OCI-LY7 (cell line): ENCODE data around the gene NCKAP5. TPM values are rescaled to one million over a fixed set of nuclear protein-coding genes. Genes with fewer than 3 reads are reported as not detected.

ENCODE experiments used
- BruUV-seq: library from RNA; stranded (reverse); fragments of 400-500 nt; replicated peaks from 2 replicates; lab custom pipeline; 2021; lab: Mats Ljungman, UMichigan
- CTCF ChIA-PET: fragments of 300-600 bp; sonication (Branson Sonifier 250); formaldehyde crosslinking; loops from one replicate; lab custom pipeline; 2022; ENCODE audit warnings: antibody characterized with exemption; ENCODE audit not compliant: unreplicated experiment; lab: Charles Lee
- POLR2A ChIA-PET: fragments of 300-600 bp; sonication (Branson Sonifier 250); formaldehyde crosslinking; loops from one replicate; lab custom pipeline; 2022; ENCODE audit warnings: antibody characterized with exemption; lab: Charles Lee
- DNase-seq: peaks from one replicate; pipeline ENCODE4 v3.0.0-alpha.2; 2015; ENCODE audit warnings: low spot score
- H2AFZ ChIP-seq: fragments of 200-600 bp; sonication (generic), shearing (Covaris generic); 2 replicates; pipeline ENCODE4 v1.6.1; 2014; ENCODE audit warnings: mild to moderate bottlenecking, antibody characterized with exemption, low read length, moderate library complexity
- H3K27ac ChIP-seq: fragments of 200-600 bp; sonication (generic); 2 replicates; pipeline ENCODE4 v1.5.1; 2014; ENCODE audit warnings: mixed run types, low read depth, mild to moderate bottlenecking, moderate library complexity, low read length, inconsistent platforms; ENCODE audit not compliant: poor library complexity, severe bottlenecking
- H3K36me3 ChIP-seq: fragments of 200-600 bp; sonication (generic); 2 replicates; pipeline ENCODE4 v1.6.1; 2014; ENCODE audit warnings: mild to moderate bottlenecking, antibody characterized with exemption, low read length, moderate library complexity, mixed read lengths; ENCODE audit not compliant: insufficient read depth
- H3K4me1 ChIP-seq: fragments of 200-600 bp; sonication (generic); 2 replicates; pipeline ENCODE4 v1.5.1; 2014; ENCODE audit warnings: mild to moderate bottlenecking, low read length; ENCODE audit not compliant: insufficient read depth, poor library complexity, severe bottlenecking
- H3K4me2 ChIP-seq: fragments of 200-600 bp; sonication (generic); 2 replicates; pipeline ENCODE4 v1.6.1; 2014; ENCODE audit warnings: mild to moderate bottlenecking, low read length
- H3K4me3 ChIP-seq: fragments of 200-600 bp; sonication (generic); 2 replicates; pipeline ENCODE4 v1.5.1; 2014; ENCODE audit warnings: mild to moderate bottlenecking, low read depth, low read length; ENCODE audit not compliant: poor library complexity, severe bottlenecking
- H3K79me2 ChIP-seq: fragments of 200-600 bp; sonication (generic); 2 replicates; pipeline ENCODE4 v1.6.1; 2016; ENCODE audit warnings: low read depth, mild to moderate bottlenecking, low read length, moderate library complexity, mixed read lengths; ENCODE audit not compliant: insufficient read depth
- H3K9me2 ChIP-seq: fragments of 200-600 bp; sonication (generic); 2 replicates; pipeline ENCODE4 v1.6.1; 2016; ENCODE audit warnings: mild to moderate bottlenecking, low read length, mixed read lengths; ENCODE audit not compliant: insufficient read depth
- H3K9me3 ChIP-seq: fragments of 200-600 bp; sonication (generic); 2 replicates; pipeline ENCODE4 v1.6.1; 2014; ENCODE audit warnings: mild to moderate bottlenecking, mixed run types, low read length, mixed read lengths
- H4K20me1 ChIP-seq: fragments of 200-600 bp; sonication (generic); 2 replicates; pipeline ENCODE4 v1.6.1; 2014; ENCODE audit warnings: mild to moderate bottlenecking, antibody characterized with exemption, low read length, moderate library complexity, mixed read lengths; ENCODE audit not compliant: insufficient read depth
- CTCF ChIP-seq: fragments of 200-600 bp; sonication (generic); conservative IDR thresholded peaks from 2 replicates; pipeline ENCODE4 v1.5.1; 2014; ENCODE audit warnings: mild to moderate bottlenecking, antibody characterized with exemption, low read length, moderate library complexity, mixed read lengths
- EZH2phosphoT487 ChIP-seq: fragments of 200-600 bp; sonication (generic); IDR thresholded peaks from 2 replicates; pipeline ENCODE4 v1.6.1; 2018; ENCODE audit warnings: low read depth, borderline replicate concordance, mild to moderate bottlenecking, mixed run types, antibody characterized with exemption, low read length, moderate library complexity, mixed read lengths
- intact Hi-C: fragments of 100-400 bp; cut with micrococcal nuclease; formaldehyde crosslinking; loops from one replicate; pipeline ENCODE4 v1.10.0; 2022; ENCODE audit not compliant: unreplicated experiment
- total RNA-seq, 2 experiments: library from RNA; depleted of rRNA in 1 of 2; stranded (reverse); fragments of >200 nt in 1 of 2; shearing (Covaris generic) in 1 of 2; gene quantifications; 2 replicates each; pipeline ENCODE4 v1.2.3, GENCODE V29; 2014 to 2022

Gene NCKAP5
- total RNA-seq, 2 experiments from 2014 or later: not detected

- no peak for DNase-seq
- no peak overlapping the region for H3K27ac ChIP-seq
- no peaks in the 10 kb centered on the region for H3K9me2 ChIP-seq
- no peaks in the 10 kb centered on the region for H3K9me3 ChIP-seq
- no peak overlapping the region for H3K4me3 ChIP-seq
- intact Hi-C loops: no loop called here
- H3K4me1 ChIP-seq: peaks cover 31% of the 10 kb centered on the region
- TF ChIP-seq CTCF (no peak), EZH2phosphoT487 (no peak)
- no peak overlapping the region for H3K4me2 ChIP-seq
- no peaks in the 10 kb centered on the region for H4K20me1 ChIP-seq
- BruUV-seq: no TSS peak
- CTCF ChIA-PET: no interaction called here
- POLR2A ChIA-PET: interaction anchor here (0.5 to 5.2 kb wide), 4 partner anchors 8 to 531 kb away, joined by 3 to 27 read pairs (median 3); no protein-coding TSS in a partner anchor
- no peak overlapping the region for H2AFZ ChIP-seq
- no peaks in the 10 kb centered on the region for H3K79me2 ChIP-seq
- no peaks in the 10 kb centered on the region for H3K36me3 ChIP-seq
Observed at GRCh38 chr2:132638313-132639040, 929.8 kb downstream of the NCKAP5 start.

GRCh38 chr2:132636346-132636745 is 931.9 kb downstream of the NCKAP5 start:
- BruUV-seq: no TSS peak
- intact Hi-C loops: no loop called here
- no peaks in the 10 kb centered on the region for H3K79me2 ChIP-seq

More at GRCh38 chr2:132636346-132636745, 931.9 kb downstream of the NCKAP5 start:
- Histone ChIP-seq H2AFZ (no peak overlapping the region), H3K4me3 (no peak overlapping the region), H4K20me1 (no peaks in the 10 kb centered on the region), H3K27ac (no peak overlapping the region), H3K9me3 (no peaks in the 10 kb centered on the region), H3K36me3 (no peaks in the 10 kb centered on the region), H3K4me2 (no peak overlapping the region), H3K9me2 (no peaks in the 10 kb centered on the region), H3K4me1 (peaks cover 10% of the 10 kb centered on the region)
- POLR2A ChIA-PET: interaction anchor here (0.7 to 5.2 kb wide), 3 partner anchors 10 to 27 kb away, joined by 3 to 27 read pairs (median 4); no protein-coding TSS in a partner anchor
- TF ChIP-seq EZH2phosphoT487 (no peak), CTCF (no peak)
- DNase-seq: no peak
- CTCF ChIA-PET: no interaction called here
